Measurements from ENCODE around the gene DENND5B.
"Not testable (repeated sequence)": the region's sequence is repeated elsewhere in the genome, so short reads cannot be mapped to it uniquely, and the experiment has no call there.

DNA sequence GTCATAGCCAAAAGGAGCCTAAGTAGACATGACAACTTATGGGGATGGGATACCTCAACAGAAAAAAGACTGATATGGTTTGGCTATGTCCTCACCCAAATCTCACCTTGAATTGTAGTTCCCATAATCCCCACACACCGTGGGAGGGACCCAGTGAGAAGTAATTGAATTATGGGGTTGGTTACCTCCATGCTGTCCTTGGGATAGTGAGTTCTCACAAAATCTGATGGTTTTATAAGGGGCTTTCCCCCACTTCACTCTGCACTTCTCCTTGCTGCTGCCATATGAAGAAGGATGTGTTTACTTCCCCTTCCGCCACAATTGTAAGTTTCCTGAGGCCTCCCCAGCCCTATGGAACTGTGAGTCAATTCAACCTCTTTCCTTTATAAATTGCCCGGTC is 89.9 kb downstream of the DENND5B start:
- TF ChIP-seq, protein P1, sequence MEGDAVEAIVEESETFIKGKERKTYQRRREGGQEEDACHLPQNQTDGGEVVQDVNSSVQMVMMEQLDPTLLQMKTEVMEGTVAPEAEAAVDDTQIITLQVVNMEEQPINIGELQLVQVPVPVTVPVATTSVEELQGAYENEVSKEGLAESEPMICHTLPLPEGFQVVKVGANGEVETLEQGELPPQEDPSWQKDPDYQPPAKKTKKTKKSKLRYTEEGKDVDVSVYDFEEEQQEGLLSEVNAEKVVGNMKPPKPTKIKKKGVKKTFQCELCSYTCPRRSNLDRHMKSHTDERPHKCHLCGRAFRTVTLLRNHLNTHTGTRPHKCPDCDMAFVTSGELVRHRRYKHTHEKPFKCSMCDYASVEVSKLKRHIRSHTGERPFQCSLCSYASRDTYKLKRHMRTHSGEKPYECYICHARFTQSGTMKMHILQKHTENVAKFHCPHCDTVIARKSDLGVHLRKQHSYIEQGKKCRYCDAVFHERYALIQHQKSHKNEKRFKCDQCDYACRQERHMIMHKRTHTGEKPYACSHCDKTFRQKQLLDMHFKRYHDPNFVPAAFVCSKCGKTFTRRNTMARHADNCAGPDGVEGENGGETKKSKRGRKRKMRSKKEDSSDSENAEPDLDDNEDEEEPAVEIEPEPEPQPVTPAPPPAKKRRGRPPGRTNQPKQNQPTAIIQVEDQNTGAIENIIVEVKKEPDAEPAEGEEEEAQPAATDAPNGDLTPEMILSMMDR (IDR thresholded peaks at IDR 0.05; ENCODE audit: low read depth, low read length): not testable (repeated sequence)
- not testable (repeated sequence) for TF ChIP-seq EZH2phosphoT487 (IDR thresholded peaks at IDR 0.05; ENCODE audit: low read depth)
